GM06990 (cell line): ENCODE results near the gene ECM1.

Experiments
- DNase-seq: peaks from one replicate; pipeline ENCODE4 v3.0.0-alpha.2; 2011; ENCODE audit not compliant: insufficient read length; ENCODE audit errors: extremely low read depth
- H3K27me3 ChIP-seq: replicated peaks from 2 replicates; pipeline ENCODE4 v1.6.0; 2011; ENCODE audit warnings: low read length; ENCODE audit not compliant: control insufficient read depth, insufficient read depth
- H3K36me3 ChIP-seq: 2 replicates; pipeline ENCODE4 v1.5.1; 2011; ENCODE audit warnings: low read length; ENCODE audit not compliant: control insufficient read depth, insufficient read depth
- H3K4me3 ChIP-seq: replicated peaks from 2 replicates; pipeline ENCODE4 v1.5.1; 2011; ENCODE audit warnings: low read depth, mild to moderate bottlenecking, control low read depth, low read length
- CTCF ChIP-seq: IDR thresholded peaks from 2 replicates; pipeline ENCODE4 v1.5.1; 2011; ENCODE audit warnings: low read length, control low read depth, mild to moderate bottlenecking, inconsistent platforms; ENCODE audit not compliant: insufficient read depth, poor library complexity, severe bottlenecking

ECM1 gene

DNA sequence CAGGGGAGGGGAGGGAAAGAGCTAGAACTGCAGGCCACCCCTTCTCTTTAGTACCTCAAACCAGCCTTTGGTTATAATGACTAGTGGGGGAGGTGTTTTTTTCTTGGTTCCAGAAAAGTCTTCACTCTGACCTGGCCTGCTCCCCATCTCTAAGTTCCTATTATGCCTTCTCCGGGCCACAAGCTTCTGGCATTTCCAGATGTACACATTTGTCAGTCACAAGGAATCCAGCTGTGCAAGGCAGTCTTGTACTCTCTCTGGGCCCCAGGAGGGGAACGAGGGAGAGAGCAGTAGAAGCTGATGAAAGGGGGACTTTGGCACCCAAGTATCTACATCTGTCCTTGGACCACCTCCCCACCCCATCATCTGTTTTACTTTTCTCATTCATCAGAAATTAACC lies 4.9 kb downstream of the ECM1 start:
- no peak for DNase-seq
- TF ChIP-seq CTCF: no peak
- H3K36me3 ChIP-seq: no peaks in the 10 kb centered on the region; the same call in none of the 2 replicates
- H3K27me3 ChIP-seq: no peaks in the 10 kb centered on the region
- no peak overlapping the region for H3K4me3 ChIP-seq

DNA sequence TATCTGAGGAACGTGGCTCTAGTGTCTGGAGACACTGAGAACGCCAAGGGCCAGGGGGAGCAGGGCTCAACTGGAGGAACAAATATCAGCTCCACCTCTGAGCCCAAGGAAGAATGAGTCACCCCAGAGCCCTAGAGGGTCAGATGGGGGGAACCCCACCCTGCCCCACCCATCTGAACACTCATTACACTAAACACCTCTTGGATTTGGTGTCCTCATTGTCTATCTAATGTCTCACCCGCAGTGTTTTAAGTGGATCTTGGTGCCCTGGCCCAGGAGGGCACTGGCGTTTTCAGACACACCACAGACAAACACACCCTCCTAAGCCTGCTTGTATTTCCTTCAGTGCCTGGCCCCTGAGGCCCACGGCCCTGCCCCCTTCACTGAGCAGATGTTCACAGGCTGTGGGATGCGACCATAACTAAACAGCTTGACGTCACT lies 5.5 kb downstream of the ECM1 start:
- DNase-seq: no peak
- no peaks in the 10 kb centered on the region for H3K27me3 ChIP-seq
- no peak for TF ChIP-seq CTCF

GRCh38 chr1:150514260-150514659 lies 6.4 kb downstream of the ECM1 start:
- H3K36me3 ChIP-seq: no peaks in the 10 kb centered on the region; the same call in none of the 2 replicates
- no peak for TF ChIP-seq CTCF
- no peak for DNase-seq
- no peak overlapping the region for H3K4me3 ChIP-seq
- H3K27me3 ChIP-seq: no peaks in the 10 kb centered on the region

More for the DNA sequence above, 5.5 kb downstream of the ECM1 start:
- H3K36me3 ChIP-seq: no peaks in the 10 kb centered on the region; the same call in none of the 2 replicates
- H3K4me3 ChIP-seq: no peak overlapping the region

DNA sequence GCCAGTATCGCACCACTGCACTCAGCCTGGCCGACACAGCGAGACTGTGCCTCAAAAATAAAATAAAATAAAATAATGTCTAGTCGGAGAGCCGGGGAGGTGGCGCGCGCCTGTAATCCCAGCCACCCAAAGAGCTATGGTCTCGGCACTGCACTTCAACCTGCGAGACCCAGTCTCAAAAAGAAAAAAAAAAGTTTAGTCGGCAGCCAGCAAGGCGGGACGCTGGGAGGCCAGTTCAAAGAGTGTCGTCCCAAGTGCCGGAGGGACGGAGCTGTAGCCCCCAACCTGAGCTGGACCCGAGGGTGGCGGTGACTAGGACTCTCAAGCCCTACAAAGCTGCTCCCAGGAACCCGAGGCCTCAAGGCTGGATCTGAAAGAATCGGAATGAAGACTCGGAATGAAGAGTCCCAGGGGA lies 7.0 kb downstream of the ECM1 start:
- Histone ChIP-seq H3K4me3 (peak overlapping the region; percentile 68), H3K27me3 (no peaks in the 10 kb centered on the region), H3K36me3 (no peaks in the 10 kb centered on the region; the same call in none of the 2 replicates)
- no peak for DNase-seq
- TF ChIP-seq CTCF: no peak

DNA sequence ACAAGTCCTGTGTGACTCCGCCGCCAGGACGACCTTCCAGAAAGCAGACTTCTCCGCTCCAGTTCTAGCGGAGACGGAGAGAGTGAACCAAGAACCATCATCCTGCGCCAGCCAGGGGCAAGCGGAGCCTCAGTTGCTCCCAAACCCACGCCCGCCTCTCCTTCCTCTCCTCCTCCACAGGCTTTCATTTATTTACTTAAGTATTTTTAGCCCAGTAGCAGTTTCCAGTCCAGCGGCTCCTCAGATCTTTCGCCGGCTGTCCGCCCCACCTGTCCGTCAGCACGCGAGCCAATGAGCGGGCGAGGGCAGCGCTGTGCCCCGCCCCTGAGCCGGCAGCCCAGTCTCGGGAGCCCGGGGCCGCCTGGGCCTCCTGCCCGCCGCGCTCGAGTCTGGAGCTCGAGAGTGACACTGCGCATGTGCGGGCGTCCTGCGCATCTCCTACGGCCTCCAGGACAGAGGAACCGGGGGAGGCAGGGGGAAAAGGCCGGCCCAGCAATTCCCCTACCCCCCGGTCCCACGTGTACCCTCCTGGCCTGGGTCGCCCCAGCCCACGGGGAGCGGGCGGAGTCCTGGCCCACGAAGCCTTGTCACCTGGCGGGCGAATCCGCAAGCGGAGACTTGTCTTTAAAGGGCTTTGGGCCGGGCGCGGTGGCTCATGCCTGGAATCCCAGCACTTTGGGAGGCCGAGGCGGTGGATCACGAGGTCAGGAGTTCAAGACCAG lies 7.6 kb downstream of the ECM1 start, which contains the start of gene FALEC:
Gene FALEC (plus strand): TSS at position 425 of the 722 bp plus-strand sequence.
- H3K36me3 ChIP-seq: no peaks in the 10 kb centered on the region; the same call in none of the 2 replicates
- no peaks in the 10 kb centered on the region for H3K27me3 ChIP-seq
- DNase-seq: peak; percentile 95
- H3K4me3 ChIP-seq: peak within 1 kb of the TSS; percentile 68
- no peak for TF ChIP-seq CTCF
